Mammary epithelial cell (primary cell): ENCODE data around the gene PDE3B.

Experiments used
- CTCF ChIP-seq, 2 donors: IDR thresholded peaks in 1 of 2; conservative IDR thresholded peaks in 1 of 2; 2 replicates each; pipeline ENCODE4 v1.5.1; 2011 to 2012; ENCODE audit warnings: inconsistent platforms in 2 of 2, low read length in 2 of 2, mild to moderate bottlenecking in 2 of 2, control low read depth in 1 of 2, low read depth in 1 of 2; ENCODE audit not compliant: insufficient read depth in 1 of 2; ENCODE audit errors: extremely low read depth in 1 of 2
- EZH2 ChIP-seq: IDR thresholded peaks from 2 replicates; pipeline ENCODE4 v1.6.1; 2012; ENCODE audit warnings: low read length, inconsistent platforms, borderline replicate concordance

- no peak for TF ChIP-seq CTCF (conservative IDR thresholded peaks at IDR 0.05 in 1 of 2, IDR thresholded peaks at IDR 0.05 in 1 of 2; ENCODE audit: extremely low read depth in 1 of 2, insufficient read depth in 1 of 2, low read depth in 1 of 2, low read length in 2 of 2)
- no peak for TF ChIP-seq EZH2
Measured at GRCh38 chr11:14783788-14784187, 140.2 kb downstream of the PDE3B start.
